ENCODE data around the gene UBXN10. TPM values are rescaled to one million over a fixed set of nuclear protein-coding genes. Genes with fewer than 3 reads are reported as not detected.

Gene UBXN10
- total RNA-seq, 2 experiments from 2014 or later, result 0.42 to 0.50 TPM

GRCh38 chr1:20180844-20181207, 5.1 kb upstream of the UBXN10 start:
- CTCF ChIA-PET (ENCODE audit: unreplicated experiment), result no interaction called here

GRCh38 chr1:20182415-20182814, 3.5 kb upstream of the UBXN10 start:
- CTCF ChIA-PET (ENCODE audit: unreplicated experiment), result no interaction called here
- no peaks in the 10 kb centered on the region; the same call in 1 of the 2 replicates for H3K36me3 ChIP-seq (ENCODE audit: insufficient read depth, low read length)
- H4K20me1 ChIP-seq (ENCODE audit: insufficient read depth, low read length), result no peaks in the 10 kb centered on the region
- BruUV-seq (replicated peaks), result no TSS peak
- no peak for DNase-seq (ENCODE audit: low spot score)
- no peak overlapping the region for H2AFZ ChIP-seq (ENCODE audit: low read length)
- POLR2A ChIA-PET, result no interaction called here
- no peak overlapping the region for H3K4me3 ChIP-seq (ENCODE audit: low read depth, low read length, poor library complexity, severe bottlenecking)
- no peaks in the 10 kb centered on the region for H3K9me2 ChIP-seq (ENCODE audit: insufficient read depth, low read length)
- peaks cover 8% of the 10 kb centered on the region; the same call in 1 of the 2 replicates for H3K9me3 ChIP-seq (ENCODE audit: low read length)
- intact Hi-C loops (cut with micrococcal nuclease; ENCODE audit: unreplicated experiment), result no loop called here
- H3K27ac ChIP-seq (ENCODE audit: low read depth, low read length, poor library complexity, severe bottlenecking), result no peak overlapping the region
- H3K4me2 ChIP-seq (ENCODE audit: low read length), result no peak overlapping the region
- no peaks in the 10 kb centered on the region for H3K79me2 ChIP-seq (ENCODE audit: insufficient read depth, low read depth, low read length)
- H3K4me1 ChIP-seq (ENCODE audit: insufficient read depth, low read length, poor library complexity, severe bottlenecking), result peaks cover 51% of the 10 kb centered on the region
- TF ChIP-seq EZH2phosphoT487 (IDR thresholded peaks at IDR 0.05; ENCODE audit: borderline replicate concordance, low read depth, low read length) (no peak), CTCF (conservative IDR thresholded peaks at IDR 0.05; ENCODE audit: low read length) (no peak)

More at GRCh38 chr1:20180844-20181207, 5.1 kb upstream of the UBXN10 start:
- no peak overlapping the region for H2AFZ ChIP-seq (ENCODE audit: low read length)
- BruUV-seq (replicated peaks), result no TSS peak
- intact Hi-C loops (cut with micrococcal nuclease; ENCODE audit: unreplicated experiment), result no loop called here
- no peaks in the 10 kb centered on the region; the same call in 1 of the 2 replicates for H3K36me3 ChIP-seq (ENCODE audit: insufficient read depth, low read length)
- no peaks in the 10 kb centered on the region for H3K9me2 ChIP-seq (ENCODE audit: insufficient read depth, low read length)
- no peaks in the 10 kb centered on the region for H4K20me1 ChIP-seq (ENCODE audit: insufficient read depth, low read length)
- H3K4me3 ChIP-seq (ENCODE audit: low read depth, low read length, poor library complexity, severe bottlenecking), result no peak overlapping the region
- peaks cover 45% of the 10 kb centered on the region for H3K4me1 ChIP-seq (ENCODE audit: insufficient read depth, low read length, poor library complexity, severe bottlenecking)
- H3K4me2 ChIP-seq (ENCODE audit: low read length), result no peak overlapping the region
- H3K27ac ChIP-seq (ENCODE audit: low read depth, low read length, poor library complexity, severe bottlenecking), result no peak overlapping the region
- DNase-seq (ENCODE audit: low spot score), result no peak
- no peaks in the 10 kb centered on the region for H3K79me2 ChIP-seq (ENCODE audit: insufficient read depth, low read depth, low read length)
- TF ChIP-seq EZH2phosphoT487 (IDR thresholded peaks at IDR 0.05; ENCODE audit: borderline replicate concordance, low read depth, low read length), result no peak
- TF ChIP-seq CTCF (conservative IDR thresholded peaks at IDR 0.05; ENCODE audit: low read length), result no peak
- POLR2A ChIA-PET, result interaction anchor here (1.4 to 1.6 kb wide), 2 partner anchors 16 to 25 kb away, joined by 3 read pairs; no protein-coding TSS in a partner anchor
- peaks cover 8% of the 10 kb centered on the region; the same call in 1 of the 2 replicates for H3K9me3 ChIP-seq (ENCODE audit: low read length)

GRCh38 chr1:20183035-20183434, 2.9 kb upstream of the UBXN10 start:
- no peaks in the 10 kb centered on the region for H3K9me2 ChIP-seq (ENCODE audit: insufficient read depth, low read length)
- ChIA-PET CTCF (ENCODE audit: unreplicated experiment) (no interaction called here), POLR2A (no interaction called here)
- H2AFZ ChIP-seq (ENCODE audit: low read length), result no peak overlapping the region
- H3K27ac ChIP-seq (ENCODE audit: low read depth, low read length, poor library complexity, severe bottlenecking), result no peak overlapping the region
- intact Hi-C loops (cut with micrococcal nuclease; ENCODE audit: unreplicated experiment), result no loop called here
- peaks cover 51% of the 10 kb centered on the region for H3K4me1 ChIP-seq (ENCODE audit: insufficient read depth, low read length, poor library complexity, severe bottlenecking)
- no peak for TF ChIP-seq EZH2phosphoT487 (IDR thresholded peaks at IDR 0.05; ENCODE audit: borderline replicate concordance, low read depth, low read length)
- TF ChIP-seq CTCF (conservative IDR thresholded peaks at IDR 0.05; ENCODE audit: low read length), result no peak
- H3K4me2 ChIP-seq (ENCODE audit: low read length), result no peak overlapping the region
- H3K9me3 ChIP-seq (ENCODE audit: low read length), result peaks cover 8% of the 10 kb centered on the region; the same call in 1 of the 2 replicates
- H3K79me2 ChIP-seq (ENCODE audit: insufficient read depth, low read depth, low read length), result no peaks in the 10 kb centered on the region
- no TSS peak for BruUV-seq (replicated peaks)
- no peak for DNase-seq (ENCODE audit: low spot score)
- H3K4me3 ChIP-seq (ENCODE audit: low read depth, low read length, poor library complexity, severe bottlenecking), result no peak overlapping the region
- H3K36me3 ChIP-seq (ENCODE audit: insufficient read depth, low read length), result no peaks in the 10 kb centered on the region; the same call in 1 of the 2 replicates
- H4K20me1 ChIP-seq (ENCODE audit: insufficient read depth, low read length), result no peaks in the 10 kb centered on the region
